GM18870 (cell line): ENCODE measurements around the gene IQCE.

ENCODE experiments used
- ATAC-seq: cut with Tn5 transposase; IDR thresholded peaks from one replicate; pipeline ENCODE4 v1.9.1; 2021; ENCODE audit warnings: moderate library complexity; ENCODE audit not compliant: unreplicated experiment

Gene IQCE

GRCh38 chr7:2643386-2644219, 84.8 kb downstream of the IQCE start:
- no peak for ATAC-seq

- ATAC-seq: no peak
These were observed 85.4 kb downstream of the IQCE start for GRCh38 chr7:2644220-2644561.

DNA sequence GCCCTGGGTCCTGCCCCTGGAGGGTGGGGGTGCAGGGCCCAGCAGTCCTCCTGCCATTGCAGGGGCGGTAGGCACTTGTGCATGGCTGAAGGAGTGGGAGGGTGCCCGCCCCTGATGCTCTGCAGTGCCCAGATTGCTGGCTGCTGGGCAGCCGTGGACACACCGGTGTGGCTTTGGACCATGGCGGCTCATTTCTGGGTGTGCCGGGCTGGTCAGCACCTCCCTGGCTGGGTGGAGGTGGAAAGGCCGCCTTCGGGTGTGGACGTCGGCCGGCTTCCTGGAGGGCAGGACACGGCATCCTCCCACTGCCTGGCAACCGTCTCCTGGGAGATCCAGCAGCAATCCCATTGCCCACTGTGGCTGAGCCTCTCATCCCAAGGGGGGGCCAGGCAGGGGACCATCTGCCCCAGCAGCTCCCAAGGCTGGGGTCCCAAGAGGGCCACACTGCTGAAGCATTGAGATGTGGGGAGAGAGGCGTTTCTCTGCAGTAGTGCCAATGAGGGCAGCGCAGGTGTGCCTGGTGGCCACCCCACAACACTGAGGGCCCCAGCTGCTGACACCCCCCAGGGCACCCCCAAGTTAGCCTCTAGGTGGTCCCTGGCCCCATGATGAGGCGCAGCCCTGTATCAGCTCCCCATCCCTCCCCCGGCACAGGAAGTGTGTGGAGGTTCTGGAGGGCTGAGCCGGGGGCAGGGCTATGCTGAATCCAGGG, 85.9 kb downstream of the IQCE start:
- no peak for ATAC-seq

GRCh38 chr7:2645274-2645868, 86.6 kb downstream of the IQCE start:
- ATAC-seq: no peak

DNA sequence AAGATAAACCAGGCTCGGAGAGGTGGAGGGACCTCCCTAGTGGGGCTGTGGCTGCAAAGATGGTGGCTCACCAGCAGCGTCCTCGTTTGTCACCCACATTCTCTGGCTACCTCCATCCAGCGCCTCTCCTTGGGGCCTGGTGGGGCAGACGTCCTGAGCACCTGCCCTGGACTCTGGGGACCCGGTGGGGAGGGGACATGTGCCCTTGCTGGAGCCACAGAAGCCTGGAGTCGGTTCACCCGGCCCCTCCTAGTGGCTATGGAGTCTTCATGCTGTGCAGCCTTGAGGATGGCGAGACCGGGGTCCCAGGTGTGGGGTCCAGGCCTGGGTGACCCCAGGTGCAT, 87.5 kb downstream of the IQCE start:
- ATAC-seq: no peak

DNA sequence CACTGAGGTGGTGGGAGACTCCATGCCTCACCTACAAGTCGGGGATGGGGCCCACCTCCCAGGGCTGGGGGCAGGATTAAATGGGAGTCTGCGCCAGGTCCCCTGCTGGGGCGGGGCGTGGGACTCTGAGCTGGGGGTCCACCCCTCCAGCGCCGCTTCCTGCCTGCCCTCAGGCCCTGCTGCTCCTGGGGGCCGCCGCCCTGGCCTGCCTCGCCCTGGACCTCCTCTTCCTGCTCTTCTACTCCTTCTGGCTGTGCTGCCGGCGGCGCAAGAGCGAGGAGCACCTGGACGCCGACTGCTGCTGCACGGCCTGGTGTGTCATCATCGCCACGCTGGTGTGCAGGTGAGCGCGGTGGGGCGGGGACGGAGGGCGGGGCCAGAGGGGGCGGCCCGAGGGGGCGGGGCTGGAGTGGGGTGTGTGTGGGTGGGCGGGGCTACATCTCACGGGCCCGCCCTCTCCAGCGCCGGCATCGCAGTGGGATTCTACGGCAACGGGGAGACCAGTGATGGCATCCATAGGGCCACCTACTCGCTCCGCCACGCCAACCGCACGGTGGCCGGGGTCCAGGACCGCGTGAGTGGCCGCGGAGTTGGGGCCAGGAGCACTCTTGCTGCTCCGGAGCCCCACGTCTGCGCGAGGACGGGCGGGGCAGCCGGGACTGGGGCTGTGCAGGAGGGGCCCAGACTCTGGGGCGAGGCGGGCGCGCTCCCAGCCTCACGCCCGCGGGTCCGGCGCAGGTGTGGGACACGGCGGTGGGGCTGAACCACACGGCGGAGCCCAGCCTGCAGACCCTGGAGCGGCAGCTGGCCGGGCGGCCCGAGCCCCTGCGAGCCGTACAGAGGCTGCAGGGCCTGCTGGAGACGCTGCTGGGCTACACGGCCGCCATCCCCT, 88.1 kb downstream of the IQCE start:
- ATAC-seq: no peak

GRCh38 chr7:2647594-2648172, 88.9 kb downstream of the IQCE start:
- ATAC-seq: no peak

GRCh38 chr7:2649139-2649838, 90.5 kb downstream of the IQCE start:
- no peak for ATAC-seq

GRCh38 chr7:2649991-2650390, 91.2 kb downstream of the IQCE start:
- no peak for ATAC-seq

GRCh38 chr7:2650451-2650850, 91.7 kb downstream of the IQCE start:
- ATAC-seq: no peak

DNA sequence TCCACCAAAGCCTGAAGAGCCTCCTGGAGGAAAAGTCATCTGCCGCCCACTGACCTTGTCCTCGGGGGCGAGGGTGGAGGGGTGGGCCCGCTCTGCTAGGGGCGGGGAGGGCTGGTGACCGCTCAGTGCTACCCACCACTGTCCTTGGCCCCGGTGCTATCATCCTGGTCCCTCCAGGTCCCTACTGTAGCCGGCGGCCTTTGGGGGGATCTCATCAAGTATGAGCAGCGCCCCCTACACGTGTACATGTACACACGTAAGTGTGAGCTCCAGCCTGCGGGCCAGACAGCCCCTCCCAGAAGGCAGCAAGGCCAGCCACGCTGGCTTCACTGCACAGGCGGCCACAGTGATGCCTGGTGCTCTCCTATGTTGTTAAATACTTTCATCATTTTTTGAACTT, 92.6 kb downstream of the IQCE start:
- ATAC-seq: no peak

- ATAC-seq: no peak
These were observed 93.3 kb downstream of the IQCE start for GRCh38 chr7:2651847-2652735.

DNA sequence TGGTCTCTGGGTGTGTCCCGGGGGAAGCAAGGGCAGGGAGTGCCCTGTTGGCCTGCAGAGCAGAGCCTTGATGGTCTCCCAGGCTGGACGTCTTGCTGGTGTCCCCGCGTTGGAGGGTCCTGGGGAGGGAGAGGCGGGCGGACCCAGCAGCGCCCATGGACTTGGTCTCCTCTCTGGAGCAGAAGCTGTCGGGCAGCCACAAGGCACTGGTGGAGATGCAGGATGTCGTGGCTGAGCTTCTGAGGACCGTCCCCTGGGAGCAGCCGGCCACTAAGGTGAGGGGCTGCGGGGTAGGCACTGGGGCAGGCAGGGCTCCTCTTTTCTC, 93.9 kb downstream of the IQCE start:
- no peak for ATAC-seq

DNA sequence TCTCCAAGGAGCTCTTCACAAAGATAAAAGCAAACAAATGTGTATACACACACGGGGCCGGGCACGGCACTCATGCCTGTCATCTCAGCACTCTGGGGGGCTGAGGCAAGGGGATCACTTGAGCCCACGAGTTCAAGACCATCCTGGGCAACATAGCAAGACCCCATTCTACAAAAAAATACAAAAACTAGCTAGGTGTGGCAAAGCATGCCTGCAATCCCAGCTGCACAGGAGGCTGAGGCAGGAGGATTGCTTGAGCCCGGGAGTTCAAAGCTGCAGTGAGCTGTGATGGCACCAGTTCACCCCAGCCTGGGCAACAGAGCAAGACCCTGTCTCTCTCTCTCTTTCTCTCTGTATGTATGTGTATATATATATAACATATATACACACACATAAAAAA, 95.3 kb downstream of the IQCE start:
- no peak for ATAC-seq

DNA sequence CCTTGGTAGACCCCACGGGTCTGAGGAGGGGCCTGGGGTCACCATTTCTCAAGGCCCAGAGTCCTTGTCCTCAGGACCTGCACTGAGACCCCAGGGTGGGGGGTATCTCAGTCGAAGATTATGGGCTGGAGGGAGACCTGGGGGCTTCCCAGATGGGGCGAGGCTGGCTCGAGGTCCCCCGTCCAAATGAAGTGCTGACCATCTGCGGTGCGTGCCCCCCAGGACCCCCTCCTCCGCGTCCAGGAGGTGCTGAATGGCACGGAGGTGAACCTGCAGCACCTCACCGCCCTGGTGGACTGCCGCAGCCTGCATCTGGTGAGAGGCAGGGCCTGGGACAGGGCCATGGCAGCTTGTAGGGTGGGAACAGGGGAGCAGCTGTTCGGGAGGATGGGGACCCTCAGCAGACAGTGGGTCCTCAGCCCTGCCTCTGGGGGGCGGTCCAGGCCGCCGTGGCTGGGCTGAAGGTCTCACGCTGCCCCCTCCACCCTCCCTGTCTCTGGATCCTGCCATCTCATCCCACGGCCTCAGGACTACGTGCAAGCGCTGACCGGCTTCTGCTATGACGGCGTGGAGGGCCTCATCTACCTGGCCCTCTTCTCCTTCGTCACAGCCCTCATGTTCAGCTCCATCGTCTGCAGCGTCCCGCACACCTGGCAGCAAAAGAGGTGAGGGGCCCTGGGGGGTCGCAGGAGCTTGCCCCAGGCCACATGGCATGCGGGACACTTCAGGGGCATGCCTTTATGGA, 97.3 kb downstream of the IQCE start:
- no peak for ATAC-seq

DNA sequence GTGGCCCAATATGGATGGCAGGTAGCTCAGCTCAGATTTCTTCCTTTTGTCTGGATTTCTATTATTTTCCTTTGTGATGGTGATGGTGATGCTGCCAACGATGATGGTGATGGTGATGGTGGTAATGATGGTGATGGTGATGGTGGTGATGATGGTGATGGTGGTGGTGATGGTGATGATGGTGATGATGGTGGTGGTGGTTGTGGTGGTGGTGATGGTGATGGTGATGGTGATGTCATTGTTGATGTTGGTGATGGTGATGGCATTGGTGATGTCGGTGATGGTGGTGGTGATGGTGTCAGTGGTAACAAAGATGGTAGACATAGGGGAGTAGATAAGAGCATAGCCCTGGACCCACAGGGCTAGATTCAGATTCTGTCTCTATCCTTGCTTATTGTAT, 98.4 kb downstream of the IQCE start:
- no peak for ATAC-seq

GRCh38 chr7:2657920-2658671, 99.3 kb downstream of the IQCE start:
- no peak for ATAC-seq

GRCh38 chr7:2658941-2659340, 100.2 kb downstream of the IQCE start:
- ATAC-seq: no peak
